HepG2 (cell line): ENCODE measurements around the gene CYCS.

Source experiments
- MAFG ChIP-seq: sonication (generic); formaldehyde crosslinking; IDR thresholded peaks from 2 replicates; pipeline ENCODE4 v1.5.1; 2020; ENCODE audit warnings: mild to moderate bottlenecking, missing genetic modification reagents
- MAFK ChIP-seq, 2 experiments: IDR thresholded peaks in 1 of 2; conservative IDR thresholded peaks in 1 of 2; 2 replicates each; pipeline ENCODE4 v1.6.1; 2011; ENCODE audit warnings: improper control_type of control experiment in 2 of 2, low read length in 2 of 2

GRCh38 chr7:25119102-25119501 is 6.0 kb downstream of the CYCS start:
- no peak for TF ChIP-seq MAFG (CRISPR knock-in tag)
- no peak for TF ChIP-seq MAFK (conservative IDR thresholded peaks at IDR 0.05 in 1 of 2, IDR thresholded peaks at IDR 0.05 in 1 of 2; ENCODE audit: low read length in 2 of 2)
